ENCODE data around the gene PCDHB6.
"Not testable (repeated sequence)": the region's sequence is repeated elsewhere in the genome, so short reads cannot be mapped to it uniquely, and the experiment has no call there.

The PCDHB6 gene

GRCh38 chr5:141149812-141150211 is at the start of gene PCDHB6:
TSS of gene PCDHB6 (plus strand) at chr5:141150057. CDS start at chr5:141150258, 201 bp downstream.
- peak in 1 of 51 donors; percentile 2 for DNase-seq

- peak in 11 of 51 donors; percentile 6 to 41 (median 17) for DNase-seq
Measured at GRCh38 chr5:141100243-141100805, 49.5 kb upstream of the PCDHB6 start, which contains the start of gene PCDHB3. TSS of gene PCDHB3 (plus strand) at chr5:141100473. CDS start at chr5:141100650, 177 bp downstream.

- no peak for DNase-seq
Measured at GRCh38 chr5:141101059-141101458, 48.8 kb upstream of the PCDHB6 start.

GRCh38 chr5:141102070-141102469 is 47.8 kb upstream of the PCDHB6 start:
- DNase-seq, result not testable (repeated sequence)

GRCh38 chr5:141102471-141102870 is 47.4 kb upstream of the PCDHB6 start:
- DNase-seq, result not testable (repeated sequence)

GRCh38 chr5:141105350-141105749 is 44.5 kb upstream of the PCDHB6 start:
- DNase-seq, result no peak

- no peak for DNase-seq
Measured at GRCh38 chr5:141119250-141119649, 30.6 kb upstream of the PCDHB6 start.

DNA sequence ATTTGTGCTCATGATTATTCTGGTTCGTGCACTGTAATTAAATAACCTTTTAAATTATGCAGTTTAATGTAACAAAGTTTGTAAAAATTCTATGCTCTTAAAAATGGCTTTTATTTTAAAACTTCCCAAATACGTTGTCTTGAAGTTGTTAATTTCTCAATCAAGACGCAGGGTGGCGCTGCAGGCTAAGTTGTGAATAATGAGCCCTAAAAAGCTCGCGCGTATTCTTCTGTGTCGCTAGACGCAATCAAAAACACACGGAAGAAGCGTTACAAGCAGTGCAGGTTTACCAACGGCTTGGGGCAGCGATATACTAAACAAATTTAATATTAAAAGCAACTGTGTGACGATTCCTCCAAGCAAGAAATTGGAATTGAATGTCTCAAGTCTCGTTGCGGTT is 28.3 kb upstream of the PCDHB6 start, which contains the start of gene PCDHB4:
PCDHB4 (plus strand) TSS at position 256 of the 400 bp plus-strand sequence. CDS start 181 bp downstream, outside the sequence.
- DNase-seq, result peak in 10 of 51 donors; percentile 6 to 43 (median 14)

- DNase-seq, result peak in 1 of 51 donors; percentile 10
Measured at GRCh38 chr5:141121985-141122384, 27.9 kb upstream of the PCDHB6 start.

DNA sequence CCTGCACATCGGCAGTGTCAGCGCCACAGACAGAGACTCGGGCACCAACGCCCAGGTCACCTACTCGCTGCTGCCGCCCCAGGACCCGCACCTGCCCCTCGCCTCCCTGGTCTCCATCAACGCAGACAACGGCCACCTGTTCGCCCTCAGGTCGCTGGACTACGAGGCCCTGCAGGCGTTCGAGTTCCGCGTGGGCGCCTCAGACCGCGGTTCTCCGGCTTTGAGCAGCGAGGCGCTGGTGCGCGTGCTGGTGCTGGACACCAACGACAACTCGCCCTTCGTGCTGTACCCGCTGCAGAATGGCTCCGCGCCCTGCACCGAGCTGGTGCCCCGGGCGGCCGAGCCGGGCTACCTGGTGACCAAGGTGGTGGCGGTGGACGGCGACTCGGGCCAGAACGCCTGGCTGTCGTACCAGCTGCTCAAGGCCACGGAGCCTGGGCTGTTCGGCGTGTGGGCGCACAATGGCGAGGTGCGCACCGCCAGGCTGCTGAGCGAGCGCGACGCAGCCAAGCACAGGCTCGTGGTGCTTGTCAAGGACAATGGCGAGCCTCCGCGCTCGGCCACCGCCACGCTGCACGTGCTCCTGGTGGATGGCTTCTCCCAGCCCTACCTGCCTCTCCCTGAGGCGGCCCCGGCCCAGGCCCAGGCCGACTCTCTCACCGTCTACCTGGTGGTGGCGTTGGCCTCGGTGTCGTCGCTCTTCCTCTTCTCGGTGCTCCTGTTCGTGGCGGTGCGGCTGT is 26.3 kb upstream of the PCDHB6 start:
- not testable (repeated sequence) for DNase-seq

DNA sequence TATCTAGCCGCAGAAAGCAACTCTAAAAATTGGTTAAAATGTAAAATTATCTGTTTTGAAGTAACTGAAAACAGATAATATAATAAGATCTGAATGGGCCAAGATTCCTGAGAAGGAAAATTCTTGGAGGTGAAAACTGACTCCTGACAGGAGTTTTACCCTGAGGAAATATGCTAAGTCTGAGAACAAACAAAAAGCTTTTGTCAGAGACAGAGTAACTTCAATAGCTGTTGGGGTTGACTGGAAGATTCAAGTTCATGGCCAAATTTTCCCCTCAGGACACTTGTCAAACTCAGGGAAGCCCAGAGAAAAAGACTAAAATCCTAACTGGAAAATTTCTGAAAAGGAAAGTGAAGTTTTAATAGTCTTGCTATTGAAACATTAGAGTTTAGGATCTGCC is 22.6 kb upstream of the PCDHB6 start:
- no peak for DNase-seq

- DNase-seq, result peak in 7 of 51 donors; percentile 2 to 22 (median 5)
Measured at GRCh38 chr5:141135030-141135717, 14.7 kb upstream of the PCDHB6 start, which contains the start of gene PCDHB5. TSS of gene PCDHB5 (plus strand) at chr5:141135206. CDS start at chr5:141135435, 229 bp downstream.

DNA sequence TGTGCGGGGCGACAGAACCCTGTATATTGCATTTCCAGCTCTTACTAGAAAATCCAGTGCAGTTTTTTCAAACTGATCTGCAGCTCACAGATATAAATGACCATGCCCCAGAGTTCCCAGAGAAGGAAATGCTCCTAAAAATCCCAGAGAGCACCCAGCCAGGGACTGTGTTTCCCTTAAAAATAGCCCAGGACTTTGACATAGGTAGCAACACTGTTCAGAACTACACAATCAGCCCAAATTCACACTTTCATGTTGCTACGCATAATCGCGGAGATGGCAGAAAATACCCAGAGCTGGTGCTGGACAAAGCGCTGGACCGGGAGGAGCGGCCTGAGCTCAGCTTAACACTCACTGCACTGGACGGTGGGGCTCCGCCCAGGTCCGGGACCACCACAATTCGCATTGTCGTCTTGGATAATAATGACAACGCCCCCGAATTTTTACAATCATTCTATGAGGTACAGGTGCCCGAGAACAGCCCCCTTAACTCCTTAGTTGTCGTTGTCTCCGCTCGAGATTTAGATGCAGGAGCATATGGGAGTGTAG is 14.1 kb upstream of the PCDHB6 start:
- no peak for DNase-seq

DNA sequence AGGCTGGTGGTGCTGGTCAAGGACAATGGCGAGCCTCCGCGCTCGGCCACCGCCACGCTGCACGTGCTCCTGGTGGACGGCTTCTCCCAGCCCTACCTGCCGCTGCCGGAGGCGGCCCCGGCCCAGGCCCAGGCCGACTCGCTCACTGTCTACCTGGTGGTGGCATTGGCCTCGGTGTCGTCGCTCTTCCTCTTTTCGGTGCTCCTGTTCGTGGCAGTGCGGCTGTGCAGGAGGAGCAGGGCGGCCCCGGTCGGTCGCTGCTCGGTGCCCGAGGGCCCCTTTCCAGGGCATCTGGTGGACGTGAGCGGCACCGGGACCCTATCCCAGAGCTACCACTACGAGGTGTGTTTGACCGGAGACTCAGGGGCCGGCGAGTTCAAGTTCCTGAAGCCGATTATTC is 12.5 kb upstream of the PCDHB6 start:
- DNase-seq, result not testable (repeated sequence)

- DNase-seq, result no peak
Measured at GRCh38 chr5:141150224-141150992, 551 bp downstream of the PCDHB6 start.

DNA sequence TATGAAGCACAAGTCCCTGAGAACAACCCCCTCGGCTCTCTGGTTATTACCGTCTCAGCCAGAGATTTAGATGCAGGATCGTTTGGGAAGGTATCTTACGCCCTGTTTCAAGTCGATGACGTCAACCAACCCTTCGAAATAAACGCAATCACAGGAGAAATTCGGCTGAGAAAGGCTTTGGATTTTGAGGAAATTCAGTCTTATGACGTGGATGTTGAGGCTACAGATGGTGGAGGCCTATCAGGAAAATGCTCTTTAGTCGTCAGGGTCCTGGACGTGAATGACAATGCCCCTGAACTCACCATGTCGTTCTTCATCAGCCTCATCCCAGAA is 1.1 kb downstream of the PCDHB6 start:
- no peak for DNase-seq

DNA sequence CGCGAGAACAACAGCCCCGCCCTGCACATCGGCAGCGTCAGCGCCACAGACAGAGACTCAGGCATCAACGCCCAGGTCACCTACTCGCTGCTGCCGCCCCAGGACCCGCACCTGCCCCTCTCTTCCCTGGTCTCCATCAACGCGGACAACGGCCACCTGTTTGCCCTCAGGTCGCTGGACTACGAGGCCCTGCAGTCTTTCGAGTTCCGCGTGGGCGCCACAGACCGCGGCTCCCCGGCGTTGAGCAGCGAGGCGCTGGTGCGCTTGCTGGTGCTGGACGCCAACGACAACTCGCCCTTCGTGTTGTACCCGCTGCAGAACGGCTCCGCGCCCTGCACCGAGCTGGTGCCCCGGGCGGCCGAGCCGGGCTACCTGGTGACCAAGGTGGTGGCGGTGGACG is 1.8 kb downstream of the PCDHB6 start:
- DNase-seq, result not testable (repeated sequence)

GRCh38 chr5:141152096-141152495 is 2.2 kb downstream of the PCDHB6 start:
- not testable (repeated sequence) for DNase-seq

DNA sequence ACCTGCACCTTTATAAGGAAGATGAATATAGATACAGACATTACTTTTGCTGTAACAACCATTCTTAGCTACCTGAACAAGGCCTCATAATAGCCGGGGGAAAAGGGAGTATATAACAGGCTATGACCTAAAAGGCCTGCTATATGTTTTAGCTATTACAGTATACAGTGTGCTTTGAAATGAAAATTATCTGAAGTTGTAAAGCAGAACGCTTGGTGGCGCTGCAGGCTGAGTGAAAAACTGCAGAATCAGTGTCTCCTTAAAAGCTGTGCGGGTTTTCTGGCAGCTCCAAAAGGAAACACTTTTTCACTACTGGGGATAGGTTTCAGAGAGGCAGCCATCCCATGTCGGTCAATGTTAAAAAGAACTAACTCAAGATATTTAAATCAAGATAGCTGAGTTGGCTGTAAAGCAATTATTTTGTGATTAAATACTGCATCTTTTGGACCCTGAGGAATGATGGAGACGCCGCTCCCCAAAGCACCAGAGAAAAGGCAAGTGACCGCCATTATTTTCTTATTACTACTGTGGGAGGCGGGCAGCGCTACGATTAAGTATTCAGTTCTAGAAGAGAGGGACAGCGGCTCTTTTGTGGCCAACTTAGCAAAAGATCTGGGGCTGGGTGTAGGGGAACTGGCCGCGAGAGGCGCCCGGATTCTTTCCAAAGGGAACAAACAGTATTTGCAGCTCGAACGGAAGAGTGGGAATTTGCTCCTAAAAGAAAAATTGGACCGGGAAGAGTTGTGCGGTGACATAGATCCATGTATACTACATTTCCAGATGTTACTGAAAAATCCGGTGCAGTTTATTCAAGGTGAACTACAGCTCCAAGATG is 5.9 kb downstream of the PCDHB6 start:
- no peak for DNase-seq

DNA sequence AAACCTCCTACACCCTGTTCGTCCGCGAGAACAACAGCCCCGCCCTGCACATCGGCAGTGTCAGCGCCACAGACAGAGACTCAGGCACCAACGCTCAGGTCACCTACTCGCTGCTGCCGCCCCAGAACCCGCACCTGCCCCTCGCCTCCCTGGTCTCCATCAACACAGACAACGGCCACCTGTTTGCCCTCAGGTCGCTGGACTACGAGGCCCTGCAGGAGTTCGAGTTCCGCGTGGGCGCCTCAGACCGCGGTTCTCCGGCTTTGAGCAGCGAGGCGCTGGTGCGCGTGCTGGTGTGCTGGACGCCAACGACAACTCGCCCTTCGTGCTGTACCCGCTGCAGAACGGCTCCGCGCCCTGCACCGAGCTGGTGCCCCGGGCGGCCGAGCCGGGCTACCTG is 7.5 kb downstream of the PCDHB6 start:
- DNase-seq, result not testable (repeated sequence)

Data from hypothalamus (tissue), 51 donors.